ENCODE measurements around the gene ZNF813.
A peak's percentile ranks its signal among the peaks of the same experiment; 100 is the strongest.
"Not testable (repeated sequence)": the region's sequence is repeated elsewhere in the genome, so short reads cannot be mapped to it uniquely, and the experiment has no call there.

ZNF813 gene

GRCh38 chr19:53506728-53507127 lies 39.2 kb downstream of the ZNF813 start:
- no peak for TF ChIP-seq CTCF (IDR thresholded peaks at IDR 0.05; ENCODE audit: low read depth, low read length)
- H3K4me3 ChIP-seq (ENCODE audit: low read depth, low read length), result no peak overlapping the region

GRCh38 chr19:53507523-53508442 lies 40.2 kb downstream of the ZNF813 start:
- no peak for TF ChIP-seq CTCF (IDR thresholded peaks at IDR 0.05; ENCODE audit: low read depth, low read length)
- no peak overlapping the region for H3K4me3 ChIP-seq (ENCODE audit: low read depth, low read length)

GRCh38 chr19:53509443-53509842 lies 41.9 kb downstream of the ZNF813 start:
- no peak overlapping the region for H3K4me3 ChIP-seq (ENCODE audit: low read depth, low read length)
- no peak for TF ChIP-seq CTCF (IDR thresholded peaks at IDR 0.05; ENCODE audit: low read depth, low read length)

- H3K4me3 ChIP-seq (ENCODE audit: low read depth, low read length), result no peak overlapping the region
- no peak for TF ChIP-seq CTCF (IDR thresholded peaks at IDR 0.05; ENCODE audit: low read depth, low read length)
These were observed 42.3 kb downstream of the ZNF813 start for GRCh38 chr19:53509845-53510244.

- TF ChIP-seq CTCF (IDR thresholded peaks at IDR 0.05; ENCODE audit: low read depth, low read length), result no peak
- H3K4me3 ChIP-seq (ENCODE audit: low read depth, low read length), result no peak overlapping the region
These were observed 43.8 kb downstream of the ZNF813 start for GRCh38 chr19:53511357-53511756.

GRCh38 chr19:53511933-53512374 lies 44.4 kb downstream of the ZNF813 start:
- TF ChIP-seq CTCF (IDR thresholded peaks at IDR 0.05; ENCODE audit: low read depth, low read length), result peak; percentile 85
- H3K4me3 ChIP-seq (ENCODE audit: low read depth, low read length), result no peak overlapping the region

- H3K4me3 ChIP-seq (ENCODE audit: low read depth, low read length), result not testable (repeated sequence)
These were observed 47.5 kb downstream of the ZNF813 start for GRCh38 chr19:53515047-53515446.
